Brain microvascular endothelial cell (primary cell): ENCODE results near the gene ZNF423.

Experiments used
- DNase-seq: peaks from one replicate; pipeline ENCODE4 v3.0.0-alpha.2; 2020
- H3K27ac ChIP-seq: fragments of 250-450 bp; sonication (Bioruptor Pico); 2 replicates; pipeline ENCODE4 v1.5.1; 2020; ENCODE audit warnings: mild to moderate bottlenecking, moderate library complexity
- H3K27me3 ChIP-seq: fragments of 250-450 bp; sonication (Bioruptor Pico); replicated peaks from 2 replicates; pipeline ENCODE4 v1.5.1; 2020; ENCODE audit warnings: mild to moderate bottlenecking
- H3K36me3 ChIP-seq: fragments of 250-450 bp; sonication (Bioruptor Pico); replicated peaks from 2 replicates; pipeline ENCODE4 v1.5.1; 2020; ENCODE audit warnings: mild to moderate bottlenecking
- H3K4me3 ChIP-seq: 2 replicates; pipeline ENCODE4 v1.5.1; 2011; ENCODE audit warnings: low read depth, mild to moderate bottlenecking, control low read depth, low read length, moderate library complexity
- in situ Hi-C: cut with HindIII; loops from 2 replicates; pipeline ENCODE4 v1.10.0; 2017; ENCODE audit warnings: low sequenced_read_pairs, low pct_ligation_motif_present
- TF ChIP-seq, protein P1 (sequence below): IDR thresholded peaks from 2 replicates; pipeline ENCODE4 v1.5.1; 2011; ENCODE audit warnings: low read depth, mild to moderate bottlenecking, moderate library complexity, low read length, control low read depth, inconsistent platforms; ENCODE audit errors: missing control alignments

ZNF423 gene

DNA sequence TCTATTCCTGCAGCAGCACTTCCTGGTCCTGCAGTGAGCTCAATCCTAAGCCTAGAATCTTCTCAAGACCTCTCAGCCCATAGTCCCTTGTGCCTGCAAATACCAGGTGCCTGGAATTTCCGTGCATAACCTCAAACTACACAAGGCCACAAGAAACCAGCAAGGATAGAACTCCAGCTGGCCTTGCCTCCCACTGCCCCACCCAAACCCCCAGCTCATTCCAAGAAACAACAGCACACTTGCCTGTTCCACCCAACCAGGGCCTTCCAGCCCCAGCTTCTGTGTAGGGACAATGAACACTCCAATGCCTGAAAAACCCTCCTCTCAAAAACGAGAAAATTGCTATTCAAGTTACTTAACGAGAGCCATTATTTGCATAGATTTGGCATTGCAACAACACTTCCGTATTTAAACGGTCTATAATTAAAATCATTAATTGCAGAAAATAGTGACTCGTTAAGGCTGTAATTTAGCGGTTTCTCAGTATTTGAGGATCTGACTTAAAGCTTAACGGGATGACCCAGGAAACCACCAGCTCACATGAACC is 335.3 kb downstream of the ZNF423 start:
- no peak overlapping the region for H3K27ac ChIP-seq
- TF ChIP-seq, protein P1, sequence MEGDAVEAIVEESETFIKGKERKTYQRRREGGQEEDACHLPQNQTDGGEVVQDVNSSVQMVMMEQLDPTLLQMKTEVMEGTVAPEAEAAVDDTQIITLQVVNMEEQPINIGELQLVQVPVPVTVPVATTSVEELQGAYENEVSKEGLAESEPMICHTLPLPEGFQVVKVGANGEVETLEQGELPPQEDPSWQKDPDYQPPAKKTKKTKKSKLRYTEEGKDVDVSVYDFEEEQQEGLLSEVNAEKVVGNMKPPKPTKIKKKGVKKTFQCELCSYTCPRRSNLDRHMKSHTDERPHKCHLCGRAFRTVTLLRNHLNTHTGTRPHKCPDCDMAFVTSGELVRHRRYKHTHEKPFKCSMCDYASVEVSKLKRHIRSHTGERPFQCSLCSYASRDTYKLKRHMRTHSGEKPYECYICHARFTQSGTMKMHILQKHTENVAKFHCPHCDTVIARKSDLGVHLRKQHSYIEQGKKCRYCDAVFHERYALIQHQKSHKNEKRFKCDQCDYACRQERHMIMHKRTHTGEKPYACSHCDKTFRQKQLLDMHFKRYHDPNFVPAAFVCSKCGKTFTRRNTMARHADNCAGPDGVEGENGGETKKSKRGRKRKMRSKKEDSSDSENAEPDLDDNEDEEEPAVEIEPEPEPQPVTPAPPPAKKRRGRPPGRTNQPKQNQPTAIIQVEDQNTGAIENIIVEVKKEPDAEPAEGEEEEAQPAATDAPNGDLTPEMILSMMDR, result no peak
- H3K4me3 ChIP-seq, result no peak overlapping the region
- in situ Hi-C loops, result no loop called here
- H3K36me3 ChIP-seq, result no peaks in the 10 kb centered on the region
- no peaks in the 10 kb centered on the region for H3K27me3 ChIP-seq
- no peak for DNase-seq

DNA sequence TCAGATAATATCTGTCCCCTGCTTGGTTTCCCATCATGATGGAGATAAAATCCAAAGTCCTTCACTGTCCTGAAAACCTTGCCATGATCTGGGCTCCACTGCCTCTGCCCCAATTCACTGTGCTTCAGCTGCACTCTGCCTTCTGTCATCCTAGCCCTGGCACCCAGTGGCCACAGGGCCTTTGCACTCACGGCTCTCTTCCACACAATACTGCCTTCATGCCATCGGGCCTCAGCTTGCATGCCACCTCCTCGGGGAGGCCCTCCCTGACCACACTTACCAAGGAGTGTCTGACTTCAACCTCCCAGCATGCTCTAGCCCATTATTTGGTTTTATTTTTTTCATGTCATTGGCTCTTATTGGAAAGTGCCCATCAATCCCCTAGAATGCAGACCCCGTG is 336.2 kb downstream of the ZNF423 start:
- H3K4me3 ChIP-seq, result no peak overlapping the region
- in situ Hi-C loops, result no loop called here
- TF ChIP-seq, protein P1, result no peak
- DNase-seq, result no peak
- no peak overlapping the region for H3K27ac ChIP-seq
- H3K27me3 ChIP-seq, result no peaks in the 10 kb centered on the region
- no peaks in the 10 kb centered on the region for H3K36me3 ChIP-seq

GRCh38 chr16:49519008-49519656 is 336.8 kb downstream of the ZNF423 start:
- Histone ChIP-seq H3K27me3 (no peaks in the 10 kb centered on the region), H3K4me3 (no peak overlapping the region), H3K36me3 (no peaks in the 10 kb centered on the region), H3K27ac (no peak overlapping the region)
- in situ Hi-C loops, result no loop called here
- TF ChIP-seq, protein P1, result no peak
- no peak for DNase-seq

DNA sequence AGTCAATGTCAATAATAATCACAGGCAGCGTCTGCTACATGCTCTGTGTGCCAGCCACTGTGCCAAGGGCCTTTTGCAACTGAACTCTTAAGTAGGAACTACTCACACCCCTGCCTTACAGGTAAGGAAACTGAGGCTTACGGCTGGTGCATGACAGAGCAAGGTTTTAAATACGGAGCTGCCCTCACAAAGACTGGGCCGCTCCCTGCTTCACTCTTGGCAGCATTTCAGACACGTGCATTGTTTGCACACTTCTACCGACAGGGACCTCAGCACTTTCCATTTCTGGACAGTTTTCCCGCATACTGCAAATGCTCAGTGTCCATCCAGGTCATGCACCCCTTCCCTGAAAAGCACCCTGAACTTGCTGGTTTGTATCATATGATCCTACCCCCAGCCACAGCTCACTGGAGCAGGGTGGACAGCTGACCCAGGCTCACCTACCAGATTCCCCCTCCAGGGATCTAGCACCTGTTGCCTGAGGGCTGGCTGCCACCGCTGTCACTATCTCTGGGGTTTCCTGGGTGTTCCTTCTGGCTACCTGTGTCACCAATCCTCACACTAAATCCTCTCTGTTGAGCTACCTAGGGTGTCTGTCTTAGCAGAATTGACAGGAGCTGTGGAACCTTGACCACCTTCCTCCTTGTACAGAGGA is 339.4 kb downstream of the ZNF423 start:
- TF ChIP-seq, protein P1, result no peak
- no peak for DNase-seq
- Histone ChIP-seq H3K27me3 (no peaks in the 10 kb centered on the region), H3K4me3 (no peak overlapping the region), H3K27ac (no peak overlapping the region), H3K36me3 (no peaks in the 10 kb centered on the region)
- in situ Hi-C loops, result no loop called here

DNA sequence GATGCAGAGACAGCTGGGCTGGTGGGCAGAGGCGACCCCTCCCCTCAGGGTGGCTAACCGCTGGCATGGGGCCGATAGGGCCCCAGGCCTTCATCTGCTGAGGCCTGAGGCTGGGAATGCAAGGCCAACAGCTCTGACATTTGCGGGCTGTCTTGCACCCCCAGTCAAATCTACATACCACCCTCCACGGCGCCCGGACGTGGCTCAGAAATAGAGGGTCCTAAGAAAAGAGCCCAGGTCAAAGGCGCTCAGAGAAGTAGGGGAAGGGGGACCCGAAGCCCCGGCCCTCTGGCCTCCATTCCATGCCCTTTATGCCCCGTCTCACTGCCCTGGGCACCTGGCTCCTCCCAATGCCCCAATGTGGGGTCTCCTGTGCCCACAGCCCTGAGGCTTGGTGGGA is 340.1 kb downstream of the ZNF423 start:
- in situ Hi-C loops, result no loop called here
- no peak for DNase-seq
- no peak overlapping the region for H3K27ac ChIP-seq
- no peaks in the 10 kb centered on the region for H3K36me3 ChIP-seq
- H3K4me3 ChIP-seq, result no peak overlapping the region
- TF ChIP-seq, protein P1, result no peak
- H3K27me3 ChIP-seq, result no peaks in the 10 kb centered on the region
